Stimulated activated naive CD8-positive, alpha-beta T cell treated with anti-CD3 and anti-CD28 coated beads, Interleukin-15, Interleukin-2, amounts not matched to agents 100 U/mL and 50 U/mL, for 24 hours (primary cell): ENCODE results near the gene BANP.
"Not testable (repeated sequence)": the region's sequence is repeated elsewhere in the genome, so short reads cannot be mapped to it uniquely, and the experiment has no call there.

Experiments used
- ATAC-seq: fragments of 150-1000 bp; cut with Tn5 transposase; one replicate; pipeline ENCODE4 v1.10.0; 2021
- DNase-seq: peaks from one replicate; pipeline ENCODE4 v3.0.0; 2021

BANP gene

GRCh38 chr16:88104363-88104762, 153.1 kb downstream of the BANP start:
- not testable (repeated sequence) for ATAC-seq, DNase-seq

DNA sequence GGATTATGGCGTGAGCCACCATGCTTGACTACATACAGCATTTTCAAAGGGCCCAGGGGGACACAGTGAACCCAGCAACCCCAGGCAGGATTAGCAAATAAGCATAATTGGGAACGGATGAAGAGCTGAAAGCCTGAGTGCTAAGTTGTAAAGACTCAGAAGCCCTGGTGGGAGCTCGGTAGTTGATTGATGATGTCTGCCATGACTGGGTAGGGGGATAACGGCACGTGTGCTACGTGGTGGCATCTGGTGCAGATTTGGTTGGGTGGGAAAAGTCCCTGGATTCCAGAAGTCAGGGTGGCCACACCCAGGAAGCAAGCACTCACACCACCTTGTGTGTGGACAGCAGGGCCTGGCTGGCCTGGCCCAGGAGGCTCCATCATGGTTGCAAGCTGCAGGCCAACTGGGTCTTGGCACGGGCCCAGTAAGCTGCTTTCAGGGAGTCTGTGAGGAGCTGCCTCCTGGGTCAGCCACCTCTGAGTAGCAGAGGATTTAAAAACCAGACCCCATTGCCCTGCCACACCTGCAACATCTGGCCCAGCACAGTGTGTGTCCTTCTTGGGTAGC, 154.4 kb downstream of the BANP start:
- ATAC-seq, DNase-seq: not testable (repeated sequence)

GRCh38 chr16:88106566-88106965, 155.3 kb downstream of the BANP start:
- not testable (repeated sequence) for DNase-seq

GRCh38 chr16:88108762-88109161, 157.5 kb downstream of the BANP start:
- ATAC-seq, result no peak
- no peak for DNase-seq

More at GRCh38 chr16:88106566-88106965, 155.3 kb downstream of the BANP start:
- ATAC-seq, result not testable (repeated sequence)

DNA sequence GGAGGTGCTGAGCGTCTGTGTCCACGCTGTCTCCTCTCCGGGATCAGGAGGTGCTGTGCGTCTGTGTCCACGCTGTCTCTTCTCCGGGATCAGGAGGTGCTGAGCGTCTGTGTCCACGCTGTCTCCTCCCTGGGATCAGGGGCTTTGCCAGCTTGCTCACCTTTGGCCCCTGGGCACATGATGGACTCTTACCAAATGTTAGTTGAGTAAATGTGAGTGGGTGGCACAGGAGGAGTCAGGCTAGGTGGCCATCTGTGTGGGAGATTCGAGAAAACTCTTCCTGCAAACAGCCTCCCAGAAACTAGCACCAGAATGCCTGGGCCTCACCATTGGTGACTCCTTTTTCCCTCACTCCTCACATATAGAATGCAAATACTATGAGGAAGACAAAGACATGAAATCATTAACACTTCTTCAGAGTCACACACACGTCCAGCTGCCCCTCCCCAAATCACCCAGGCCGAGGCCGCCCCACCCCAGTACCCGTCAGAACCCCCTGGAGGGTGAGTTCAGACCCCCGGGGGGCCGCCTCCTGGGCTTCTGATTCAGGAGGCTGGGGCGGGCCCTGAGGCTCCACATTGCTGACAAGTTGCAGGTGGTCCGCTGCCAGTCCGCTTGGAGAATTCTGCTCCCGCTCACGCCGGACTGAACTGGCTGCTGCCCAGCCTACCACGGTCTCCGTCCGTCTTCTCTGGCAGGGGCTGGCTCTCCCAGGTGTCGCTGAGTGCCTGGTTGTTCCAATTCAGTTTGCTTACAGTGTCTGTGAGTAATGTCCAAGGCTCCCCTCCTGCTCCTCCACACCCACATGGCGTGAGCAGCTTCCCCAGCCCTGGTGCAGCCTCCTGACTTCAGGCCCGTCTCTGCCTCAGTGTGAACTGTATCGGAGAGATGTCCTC, 158.7 kb downstream of the BANP start:
- DNase-seq, result not testable (repeated sequence)
- peak; percentile 62 for ATAC-seq

DNA sequence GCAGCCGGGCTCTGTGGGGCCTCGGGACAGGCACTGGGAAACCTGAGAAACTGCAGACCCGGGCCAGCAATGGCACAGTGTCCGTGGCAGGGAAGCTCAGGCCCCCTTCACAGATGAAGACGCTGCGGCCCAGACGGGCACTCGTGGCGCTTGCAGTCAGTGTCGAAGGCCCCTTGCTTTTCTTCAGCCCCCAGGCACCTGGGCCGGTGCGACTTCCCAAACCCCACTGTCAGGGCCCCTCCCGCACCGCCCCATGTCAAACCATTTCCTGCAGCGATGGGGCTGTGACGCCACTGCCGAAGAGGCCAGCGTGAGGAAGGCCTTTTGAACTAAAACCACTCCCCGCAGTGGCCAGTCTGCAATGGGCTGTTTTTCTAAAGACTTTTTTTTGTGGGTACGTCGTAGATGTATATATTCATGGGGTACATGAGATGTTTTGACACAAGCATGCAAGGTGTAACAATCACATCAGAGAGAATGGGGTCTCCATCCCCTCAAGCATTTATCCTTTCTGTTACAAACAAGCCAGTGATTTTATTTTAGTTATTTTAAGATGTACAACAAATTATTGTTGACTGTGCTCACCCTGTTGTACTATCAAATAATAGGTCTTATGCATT, 159.8 kb downstream of the BANP start:
- DNase-seq, ATAC-seq: not testable (repeated sequence)

- not testable (repeated sequence) for DNase-seq, ATAC-seq
Observed at GRCh38 chr16:88111976-88112375, 160.7 kb downstream of the BANP start.

DNA sequence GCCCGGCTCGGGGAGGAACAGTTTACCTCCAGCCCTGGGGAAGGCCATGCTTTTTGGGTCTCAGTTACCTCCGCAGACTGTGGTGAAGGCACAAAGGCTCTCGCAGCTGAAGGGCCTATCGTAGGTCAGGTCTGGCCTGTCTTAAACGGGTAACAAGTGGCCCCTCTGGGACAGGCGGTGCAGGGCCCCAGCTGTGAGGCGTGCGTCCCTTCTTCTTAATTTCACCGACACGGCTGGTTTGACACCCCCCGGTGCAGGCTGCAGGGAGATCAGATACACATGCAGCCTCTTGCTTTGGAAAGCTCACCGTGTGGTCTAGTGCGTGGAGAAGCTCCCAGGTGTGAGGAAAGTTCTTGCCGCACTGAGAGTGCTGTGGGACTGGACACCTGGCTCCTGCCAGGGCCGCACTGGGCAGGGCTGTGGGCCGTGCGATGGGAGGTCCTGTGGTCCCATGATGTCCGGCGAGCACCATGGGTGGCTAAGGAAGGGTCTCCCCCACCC, 162.4 kb downstream of the BANP start:
- DNase-seq, result no peak
- no peak for ATAC-seq

DNA sequence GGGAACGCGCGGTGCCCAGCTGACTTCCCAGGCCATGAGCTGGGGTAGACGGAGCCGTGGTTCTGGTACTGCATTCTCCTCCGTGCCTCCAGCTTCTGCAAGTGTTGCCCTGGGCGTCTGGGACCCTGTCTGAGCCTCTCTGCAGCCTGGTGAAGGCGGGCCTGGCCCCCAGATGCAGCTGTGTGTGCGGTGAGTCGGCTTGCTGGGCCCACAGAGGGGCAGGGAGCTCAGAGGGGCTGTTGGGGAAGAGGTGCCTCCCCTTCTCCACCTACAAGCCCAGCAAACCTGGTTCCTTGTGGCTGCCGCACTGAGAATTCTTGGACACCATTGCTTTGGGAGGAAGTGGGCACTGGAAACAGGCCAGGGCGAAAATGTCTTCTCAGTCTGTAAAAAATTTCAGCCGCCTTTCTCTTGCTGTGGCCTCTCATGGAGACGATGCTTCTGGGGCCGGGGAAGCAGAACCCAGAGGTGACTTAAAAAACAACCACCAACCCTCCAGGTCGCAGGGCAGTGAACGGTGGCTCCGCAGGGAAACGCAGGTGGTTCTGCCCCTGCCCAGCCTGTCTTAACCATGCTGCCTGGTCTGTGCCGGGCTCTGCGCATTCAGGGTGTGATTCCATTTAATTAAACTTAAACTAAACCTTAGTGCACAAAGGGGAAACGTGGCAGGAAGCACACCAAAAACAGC, 163.5 kb downstream of the BANP start:
- not testable (repeated sequence) for DNase-seq, ATAC-seq

- ATAC-seq, result no peak
- no peak for DNase-seq
Observed at GRCh38 chr16:88116121-88116520, 164.9 kb downstream of the BANP start.

DNA sequence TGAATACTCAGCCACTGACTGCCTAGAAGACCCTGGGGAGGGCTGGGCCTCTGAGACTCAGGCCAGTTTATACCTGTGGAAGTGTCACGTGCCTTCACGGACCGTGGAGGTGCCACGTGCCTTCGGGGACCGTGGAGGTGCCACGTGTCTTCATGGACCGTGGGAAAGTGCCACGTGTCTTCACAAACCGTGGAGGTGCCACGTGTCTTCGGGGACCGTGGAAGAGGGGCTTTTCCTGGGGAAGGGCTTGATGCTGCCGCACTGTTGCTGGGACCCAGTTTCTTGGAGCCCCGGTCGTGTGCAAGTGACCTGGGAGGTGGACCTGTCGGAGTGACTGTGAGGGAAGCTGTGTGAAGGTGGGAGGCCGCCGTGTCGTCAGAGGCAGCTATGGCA, 166.2 kb downstream of the BANP start:
- ATAC-seq (no peak), DNase-seq (no peak)

GRCh38 chr16:88118376-88118775, 167.1 kb downstream of the BANP start:
- DNase-seq (no peak), ATAC-seq (no peak)

- ATAC-seq, DNase-seq: not testable (repeated sequence)
Observed at GRCh38 chr16:88118852-88119741, 167.9 kb downstream of the BANP start.

DNA sequence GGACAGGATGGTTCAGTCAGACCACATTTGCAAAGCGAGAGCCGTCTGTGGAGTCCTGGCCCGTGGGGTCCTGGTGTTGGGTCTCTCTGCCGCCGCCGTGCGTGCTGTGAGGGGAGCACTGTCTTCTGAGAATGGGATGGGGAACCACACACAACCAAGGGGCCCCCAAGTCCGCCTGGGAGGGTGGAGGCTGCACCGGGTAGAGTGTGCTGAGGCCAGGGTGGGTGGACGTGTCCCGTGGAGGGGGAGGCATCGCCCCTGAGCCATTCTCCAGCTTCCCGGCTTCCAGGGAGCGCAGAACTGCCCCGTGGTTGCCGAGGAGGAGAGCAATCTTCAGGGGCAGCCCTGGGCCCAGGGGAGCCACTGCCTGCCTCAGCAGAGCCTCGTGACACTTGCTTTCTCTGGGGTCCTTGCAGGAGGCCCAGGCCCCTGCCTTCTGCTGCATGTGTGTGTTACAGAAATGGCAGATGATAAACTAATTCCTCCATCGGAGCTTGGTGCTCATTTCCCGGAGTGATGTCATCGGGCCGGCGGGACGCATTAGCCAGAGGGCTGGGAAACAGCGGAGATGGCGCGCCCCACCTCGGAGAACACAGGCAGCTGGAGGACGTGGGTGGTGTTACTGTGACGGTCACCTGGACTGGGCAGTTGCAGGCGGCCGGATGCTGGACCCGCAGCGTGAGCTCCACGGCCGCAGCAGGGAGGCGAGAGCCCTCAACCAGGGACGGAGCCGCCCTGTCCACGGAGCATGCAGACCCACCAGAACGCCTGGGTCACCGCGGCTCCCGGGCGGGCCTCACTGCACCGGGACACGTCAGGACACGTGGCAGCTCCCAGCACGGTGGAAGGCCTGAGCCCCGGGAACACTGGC, 168.9 kb downstream of the BANP start:
- ATAC-seq, DNase-seq: not testable (repeated sequence)

GRCh38 chr16:88120812-88121211, 169.6 kb downstream of the BANP start:
- DNase-seq, result no peak
- no peak for ATAC-seq

DNA sequence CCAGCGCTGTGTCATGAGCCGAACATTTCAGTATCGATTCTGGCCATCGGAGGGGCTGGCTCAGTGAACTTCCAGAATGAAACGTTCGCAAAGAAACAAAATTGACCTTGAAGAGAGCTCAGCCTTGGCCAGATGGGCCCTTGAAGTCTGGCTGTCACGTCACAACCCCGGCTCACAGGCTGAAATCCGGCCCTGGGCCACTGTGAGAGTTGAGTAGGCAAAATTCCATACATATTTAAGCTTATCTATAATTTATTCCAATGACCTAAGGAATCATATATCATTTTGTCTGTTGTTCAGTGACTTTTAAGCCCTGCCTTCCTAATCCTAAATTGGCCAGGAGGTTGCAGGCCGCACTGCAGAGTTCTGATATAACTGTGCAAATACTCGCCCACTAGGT, 170.2 kb downstream of the BANP start:
- not testable (repeated sequence) for DNase-seq, ATAC-seq

GRCh38 chr16:88121886-88122580, 170.8 kb downstream of the BANP start:
- no peak for ATAC-seq
- DNase-seq, result no peak
